NB4 (cell line): Measurements from ENCODE around the gene FBN1.

Source experiments
- DNase-seq: peaks from one replicate; pipeline ENCODE4 v3.0.0; 2010; ENCODE audit warnings: low read depth
- H3K4me3 ChIP-seq: one replicate; pipeline ENCODE4 v1.5.1; 2011; ENCODE audit warnings: mild to moderate bottlenecking, low read depth, low read length, moderate library complexity
- CTCF ChIP-seq: IDR thresholded peaks from one replicate; pipeline ENCODE4 v1.5.1; 2012; ENCODE audit warnings: low read depth, low read length
- MYC ChIP-seq: IDR thresholded peaks from 2 replicates; pipeline ENCODE4 v1.6.1; 2011; ENCODE audit warnings: low read depth, low read length
- POLR2A ChIP-seq: IDR thresholded peaks from 2 replicates; pipeline ENCODE4 v1.6.1; 2011; ENCODE audit warnings: mild to moderate bottlenecking; ENCODE audit not compliant: insufficient read length; ENCODE audit errors: extremely low read depth
- TF ChIP-seq, protein P1 (sequence below): IDR thresholded peaks from 2 replicates; pipeline ENCODE4 v1.6.1; 2011; ENCODE audit warnings: low read depth, low read length

Gene FBN1

DNA sequence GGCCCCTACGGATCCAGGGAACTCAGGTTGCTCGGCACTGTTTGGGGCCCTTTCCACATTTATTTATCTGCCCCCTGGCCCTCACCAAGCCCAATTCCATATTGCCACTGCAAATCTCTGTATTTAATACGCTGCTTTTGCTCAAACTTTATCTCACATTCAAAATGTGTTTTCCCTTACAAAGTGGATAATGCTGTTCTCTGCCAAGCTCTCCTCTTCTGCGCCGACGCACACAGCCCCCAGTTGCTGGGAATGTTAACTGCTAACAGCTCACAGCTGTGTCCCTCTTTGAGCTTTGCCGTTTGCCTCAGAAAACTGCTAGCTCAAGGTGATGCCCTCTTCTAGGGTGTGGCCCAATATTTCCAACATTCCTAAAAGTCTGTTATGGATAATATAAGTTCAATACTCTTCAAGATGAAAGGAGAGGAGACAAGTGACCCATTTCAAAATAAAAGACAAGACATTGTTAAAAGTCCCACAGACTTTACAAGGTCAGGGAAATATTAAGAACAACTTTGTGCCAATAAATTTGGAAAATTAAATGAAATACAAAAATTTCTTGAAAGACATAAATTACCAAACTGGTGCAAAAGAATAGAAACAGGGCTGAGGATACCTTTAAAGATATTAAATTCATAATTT lies 12.6 kb upstream of the FBN1 start:
- TF ChIP-seq MYC (no peak), POLR2A (no peak), CTCF (no peak)
- TF ChIP-seq, protein P1, sequence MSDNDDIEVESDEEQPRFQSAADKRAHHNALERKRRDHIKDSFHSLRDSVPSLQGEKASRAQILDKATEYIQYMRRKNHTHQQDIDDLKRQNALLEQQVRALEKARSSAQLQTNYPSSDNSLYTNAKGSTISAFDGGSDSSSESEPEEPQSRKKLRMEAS, result no peak
- H3K4me3 ChIP-seq, result no peak overlapping the region
- no peak for DNase-seq

GRCh38 chr15:48654801-48655200 lies 9.3 kb upstream of the FBN1 start:
- no peak overlapping the region for H3K4me3 ChIP-seq
- TF ChIP-seq CTCF (no peak), MYC (no peak), POLR2A (no peak)
- TF ChIP-seq, protein P1, result no peak
- no peak for DNase-seq

DNA sequence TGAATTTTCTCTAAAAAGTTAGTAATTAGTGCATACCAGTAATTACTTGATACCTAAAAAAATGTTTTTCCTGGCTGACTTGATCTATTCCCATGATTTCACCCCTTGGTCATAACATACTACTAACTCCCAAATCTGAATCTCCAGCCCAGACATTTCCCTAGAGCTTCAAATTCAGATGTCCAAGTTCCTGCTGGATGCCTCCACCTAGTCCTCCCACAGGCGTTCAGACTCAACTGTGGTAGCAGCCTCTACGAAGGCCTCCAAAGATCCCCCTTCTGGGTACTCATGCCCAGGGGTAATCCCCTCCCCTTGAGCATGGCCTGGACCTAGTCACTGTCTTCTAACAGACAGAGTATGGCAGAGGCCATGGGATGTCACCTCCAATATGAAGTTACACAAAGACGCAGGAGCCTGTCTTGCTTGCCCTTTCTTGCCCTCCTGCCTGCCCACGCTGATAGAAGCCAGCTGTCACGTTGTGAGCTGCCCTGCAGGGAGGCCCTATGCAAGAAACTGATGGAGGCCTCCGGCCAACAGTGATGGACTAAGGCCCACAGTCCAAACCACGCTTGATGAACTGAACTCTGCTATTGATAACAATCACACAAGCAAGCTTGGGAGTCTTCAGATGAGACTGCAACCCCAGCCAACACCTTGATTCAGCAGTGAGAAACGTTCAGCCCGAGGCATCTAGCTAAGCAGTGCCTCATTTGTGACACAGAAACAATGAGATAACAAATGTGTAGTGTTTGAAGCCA lies 8.6 kb upstream of the FBN1 start:
- TF ChIP-seq, protein P1, result no peak
- TF ChIP-seq POLR2A (no peak), CTCF (no peak), MYC (no peak)
- no peak for DNase-seq

GRCh38 chr15:48653216-48653615 lies 7.7 kb upstream of the FBN1 start:
- H3K4me3 ChIP-seq, result no peak overlapping the region
- no peak for DNase-seq
- TF ChIP-seq CTCF (no peak), MYC (no peak), POLR2A (no peak)
- TF ChIP-seq, protein P1, result no peak

More for the DNA sequence above, 8.6 kb upstream of the FBN1 start:
- no peak overlapping the region for H3K4me3 ChIP-seq

GRCh38 chr15:48652510-48653076 lies 7.1 kb upstream of the FBN1 start:
- TF ChIP-seq MYC (no peak), CTCF (no peak), POLR2A (no peak)
- TF ChIP-seq, protein P1, result no peak
- no peak overlapping the region for H3K4me3 ChIP-seq
- DNase-seq, result no peak
